HUDEP-2 (cell line): ENCODE data around the gene LRRK2.

ENCODE experiments used
- DNase-seq, 76 experiments: peaks; one replicate each; lab custom pipeline; 2025; ENCODE audit not compliant: unreplicated experiment in 76 of 76; lab: John Stamatoyannopoulos, UW

The LRRK2 gene

DNA sequence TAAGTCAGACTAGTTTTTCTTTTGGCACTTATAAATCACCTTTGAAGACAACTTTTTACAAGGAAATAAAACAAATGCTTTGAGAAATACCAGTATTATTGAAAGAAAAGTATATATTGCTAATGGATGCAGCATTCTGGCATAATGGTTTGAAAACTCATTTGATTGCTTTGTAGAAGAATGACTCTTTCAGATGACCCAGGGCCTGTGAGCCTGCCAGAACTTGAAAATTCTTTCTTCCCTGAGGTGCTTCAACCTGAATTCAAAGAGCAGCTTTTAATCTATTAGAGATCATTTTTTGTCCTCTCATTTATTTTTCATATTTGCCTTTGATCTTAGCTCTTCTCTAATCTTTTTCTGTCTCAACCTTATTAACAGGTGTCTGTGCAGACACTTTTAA lies 87.4 kb downstream of the LRRK2 start:
- DNase-seq, result no peak

DNA sequence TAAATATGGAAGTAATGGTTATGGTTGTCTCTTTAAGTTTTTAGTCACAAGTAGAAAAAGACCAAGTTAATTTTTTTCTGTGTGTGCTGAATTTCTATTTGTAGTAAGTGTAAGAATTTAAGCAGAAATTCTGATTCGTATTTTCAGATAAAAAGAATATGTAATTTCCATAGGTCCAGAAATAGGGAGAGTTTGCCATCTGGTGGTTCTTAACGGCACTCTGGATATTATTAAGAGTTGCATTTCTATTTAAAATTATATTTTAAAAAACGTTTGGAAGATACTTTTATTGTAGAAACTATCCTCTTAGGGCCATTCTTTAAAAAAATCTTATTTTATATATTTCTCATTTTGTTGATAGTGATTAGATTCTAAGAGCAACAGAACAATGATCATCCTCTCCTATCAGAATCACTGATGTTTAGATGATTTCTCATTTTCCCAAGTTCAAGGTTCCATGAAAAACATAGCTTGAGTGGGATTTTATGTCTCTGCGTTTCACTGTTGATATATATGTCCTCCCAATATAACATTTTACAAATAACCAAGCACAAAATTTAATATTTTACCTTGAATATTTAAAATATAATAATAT lies 88.3 kb downstream of the LRRK2 start:
- DNase-seq, result no peak

DNA sequence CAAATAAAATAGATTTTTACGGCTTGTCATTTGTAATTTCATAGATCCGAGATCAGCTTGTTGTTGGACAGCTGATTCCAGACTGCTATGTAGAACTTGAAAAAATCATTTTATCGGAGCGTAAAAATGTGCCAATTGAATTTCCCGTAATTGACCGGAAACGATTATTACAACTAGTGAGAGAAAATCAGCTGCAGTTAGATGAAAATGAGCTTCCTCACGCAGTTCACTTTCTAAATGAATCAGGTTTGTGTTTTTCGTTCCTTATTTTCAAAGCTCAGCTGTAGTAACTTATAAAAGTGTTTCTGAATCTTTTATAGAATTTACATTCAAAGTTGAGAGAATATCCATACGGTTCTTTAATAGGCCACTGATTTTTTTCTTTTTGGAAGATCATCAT lies 89.1 kb downstream of the LRRK2 start:
- no peak for DNase-seq

DNA sequence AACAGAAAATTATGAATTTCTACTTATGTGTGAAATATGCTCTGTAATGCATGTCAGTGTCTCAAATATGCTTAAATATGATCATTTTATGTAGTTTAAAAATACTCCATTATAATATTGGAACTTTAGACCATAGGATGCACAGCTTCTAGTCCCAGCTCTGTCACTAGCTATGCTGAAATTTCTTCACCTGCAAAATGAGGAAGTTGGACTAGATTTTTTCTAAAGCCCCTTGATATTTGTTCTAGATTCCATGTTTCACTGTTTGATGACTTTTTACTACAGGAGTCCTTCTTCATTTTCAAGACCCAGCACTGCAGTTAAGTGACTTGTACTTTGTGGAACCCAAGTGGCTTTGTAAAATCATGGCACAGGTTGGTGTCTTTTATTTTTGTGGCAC lies 90.1 kb downstream of the LRRK2 start:
- DNase-seq, result no peak

DNA sequence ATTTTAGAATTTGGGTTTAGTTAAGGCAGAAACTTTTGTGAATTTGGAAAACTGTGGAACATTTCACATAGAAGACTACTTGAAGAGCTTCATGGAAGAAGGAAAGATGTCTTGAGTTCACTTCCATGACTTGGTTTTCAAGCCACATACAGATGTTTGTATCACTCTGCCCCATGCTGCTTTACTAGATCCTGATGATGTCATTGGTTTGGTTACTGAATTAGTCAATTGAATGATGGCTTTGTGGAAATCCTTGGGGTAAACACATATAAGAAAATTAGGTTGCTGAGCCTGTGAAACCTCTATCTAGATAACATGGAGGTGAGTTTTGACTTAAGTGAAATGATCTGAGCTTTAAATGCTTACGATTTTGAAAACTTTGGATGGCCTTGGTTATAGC lies 90.6 kb downstream of the LRRK2 start:
- DNase-seq, result no peak

DNA sequence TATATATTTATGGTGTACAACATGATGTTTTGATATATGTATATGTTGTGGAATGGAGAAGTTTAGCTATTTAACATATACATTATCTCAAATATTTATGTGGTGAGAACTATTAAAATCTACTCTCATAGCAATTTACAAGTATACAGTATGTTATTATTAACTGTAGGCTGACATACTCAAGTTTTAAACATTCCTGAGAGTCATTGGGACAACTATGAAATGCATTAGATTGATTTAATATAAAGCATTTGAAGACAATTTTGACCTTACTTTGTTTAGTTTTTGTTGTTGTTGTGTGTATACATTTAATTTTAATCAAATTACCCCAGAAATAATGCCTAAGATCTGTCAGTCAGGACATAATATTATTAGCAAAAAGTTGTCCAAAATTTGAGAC lies 99.5 kb downstream of the LRRK2 start:
- DNase-seq, result no peak

DNA sequence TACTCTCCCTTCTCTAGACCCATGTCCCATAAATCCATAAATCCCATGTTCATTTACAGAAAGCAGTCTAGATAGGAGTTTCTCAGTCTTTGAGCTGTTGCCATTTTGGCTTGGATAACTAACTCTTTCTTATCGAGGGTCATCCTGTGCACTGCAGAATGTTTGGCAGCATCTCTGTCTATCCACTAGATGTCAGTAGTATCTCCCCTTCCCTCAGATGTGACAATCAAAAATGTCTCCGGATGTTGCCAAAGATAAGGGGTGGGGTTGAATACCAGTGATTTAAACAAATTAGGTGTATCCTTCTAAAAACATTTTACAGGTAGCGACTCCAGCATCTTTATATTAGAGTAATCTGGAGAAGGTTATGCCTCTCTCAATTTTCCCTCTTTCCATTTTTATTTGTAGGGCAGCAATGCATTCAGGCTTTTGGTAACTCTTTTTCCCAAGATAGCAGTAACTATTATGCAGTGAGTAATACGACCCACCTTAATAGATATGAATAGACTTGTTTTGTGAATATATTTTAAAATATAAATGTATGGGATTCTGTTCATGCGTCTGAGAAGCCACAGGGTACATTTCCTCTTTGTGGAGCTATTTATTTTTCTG lies 100.7 kb downstream of the LRRK2 start:
- peak in 19 of 76 experiments; percentile 0 to 57 (median 12) for DNase-seq

DNA sequence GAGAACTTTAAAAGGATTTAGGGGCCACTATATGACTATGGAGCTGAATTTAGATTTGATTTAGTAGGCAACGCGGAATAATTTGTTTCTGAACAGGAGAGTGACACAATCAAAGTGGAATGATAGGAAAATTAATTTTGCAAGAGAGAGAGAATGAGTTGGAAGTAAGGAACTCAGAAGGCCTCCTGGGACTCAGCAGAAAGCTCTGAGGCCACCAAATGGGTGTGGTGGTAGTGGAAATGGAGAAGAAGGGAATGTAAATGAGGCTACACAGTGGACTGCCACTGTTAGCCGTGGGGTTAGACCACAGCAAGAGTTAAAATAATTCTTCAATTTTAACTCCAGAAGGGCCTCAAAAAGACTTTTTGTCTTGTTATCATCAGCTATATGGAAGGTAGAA lies 102.7 kb downstream of the LRRK2 start:
- DNase-seq, result no peak

DNA sequence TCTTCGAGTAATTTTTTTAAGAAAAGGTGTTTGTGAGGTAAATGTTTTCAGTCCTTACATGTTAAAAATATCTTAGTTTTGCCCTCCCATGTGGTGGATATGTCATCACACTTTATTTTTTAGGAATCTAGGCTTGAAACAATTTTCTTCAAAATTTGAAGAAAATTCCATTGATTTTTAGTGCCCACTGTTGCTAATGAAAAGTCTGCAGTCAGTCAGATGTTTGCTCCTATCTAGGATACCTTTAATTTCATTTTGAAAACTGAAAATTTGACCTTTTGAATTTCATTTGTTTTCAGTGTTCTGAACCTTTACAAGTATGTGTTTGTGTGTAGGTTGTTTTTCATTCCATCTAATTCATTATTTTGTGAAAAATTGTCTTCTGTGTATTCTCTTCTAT lies 105.4 kb downstream of the LRRK2 start:
- DNase-seq, result no peak

DNA sequence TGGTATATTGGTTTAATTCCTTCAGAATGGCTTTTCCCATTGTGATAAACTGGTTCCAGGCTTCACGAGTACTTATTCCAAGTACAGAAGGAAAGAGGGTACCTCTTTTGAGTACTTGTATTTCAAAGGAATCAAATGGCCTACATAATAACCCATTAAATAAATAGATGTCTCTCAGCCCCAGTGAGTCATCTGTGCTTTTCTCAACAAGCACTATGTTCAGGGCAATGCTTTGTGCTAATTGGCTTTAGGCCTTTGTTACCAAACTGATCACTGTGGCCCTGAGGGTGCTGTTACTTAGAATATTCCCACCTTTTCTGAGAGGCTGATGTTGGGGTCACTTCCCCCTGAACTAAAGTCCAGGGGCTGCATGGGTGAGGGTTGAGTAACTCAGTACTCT lies 107.1 kb downstream of the LRRK2 start:
- no peak for DNase-seq

DNA sequence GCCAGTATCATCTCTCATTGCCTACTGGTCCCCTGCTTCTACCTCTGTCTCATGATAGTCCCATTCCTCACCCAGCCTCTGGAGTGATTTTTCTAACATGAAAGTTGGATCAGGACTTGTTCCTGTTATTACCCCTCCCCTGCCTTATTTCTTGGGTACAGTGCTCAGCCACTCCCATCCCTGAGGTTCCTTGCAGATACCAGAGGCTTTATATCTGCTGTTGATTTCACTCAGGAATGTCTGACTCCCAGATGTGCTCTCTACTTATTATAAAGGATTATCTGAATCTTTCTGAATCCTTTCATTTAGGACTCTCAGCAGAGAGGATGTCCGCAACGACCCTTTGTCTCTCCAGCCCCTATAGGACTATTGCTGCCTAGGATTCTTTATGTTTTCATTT lies 111.2 kb downstream of the LRRK2 start:
- no peak for DNase-seq

DNA sequence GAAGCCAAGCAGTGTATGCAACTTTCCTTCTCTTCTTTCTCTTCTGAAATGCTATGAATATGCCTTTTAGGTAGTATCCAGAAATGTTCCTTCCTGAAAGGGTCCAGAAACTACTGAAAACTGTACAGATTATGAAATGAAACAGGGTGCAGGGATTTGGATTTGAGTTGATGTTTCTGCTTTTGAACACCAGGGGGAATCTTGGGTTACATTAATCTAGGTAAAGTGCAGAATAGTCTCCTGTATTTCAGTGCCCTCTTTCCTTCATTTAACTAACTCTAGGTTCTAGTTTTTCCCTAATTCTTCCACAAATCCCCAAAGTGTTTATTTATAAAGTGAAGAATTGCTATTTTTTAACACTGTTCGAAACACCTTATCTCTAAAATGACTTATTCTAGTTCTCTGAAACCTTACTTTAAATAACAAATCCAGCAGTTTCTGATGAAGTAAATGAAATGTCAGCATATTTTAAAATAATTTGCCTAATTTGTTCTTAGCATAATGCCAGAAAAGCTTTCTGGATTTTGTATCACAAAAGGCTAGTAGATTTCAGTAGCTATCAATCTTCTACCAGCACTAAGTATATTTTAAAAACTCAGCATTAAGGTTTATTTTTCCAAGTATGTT lies 111.9 kb downstream of the LRRK2 start:
- DNase-seq, result peak in 1 of 76 experiments; percentile 4

DNA sequence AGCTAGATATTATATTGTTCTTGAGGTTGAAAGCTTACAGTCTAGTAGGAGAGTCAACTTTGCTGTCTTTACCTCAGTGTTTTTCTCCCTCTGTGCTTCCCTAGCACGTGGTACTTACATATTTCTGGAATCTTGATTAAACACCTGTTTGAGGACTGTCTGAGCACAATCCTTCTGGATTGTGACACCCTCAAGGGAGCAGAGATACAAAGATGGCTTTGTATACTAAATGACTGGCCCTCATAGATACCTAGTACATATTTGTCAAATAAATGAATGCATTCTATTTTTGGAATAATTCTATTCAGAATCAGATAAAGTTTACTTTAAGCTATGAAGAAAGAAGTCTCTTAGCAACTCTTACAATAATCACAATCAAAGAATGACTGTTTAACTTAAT lies 113.3 kb downstream of the LRRK2 start:
- no peak for DNase-seq

DNA sequence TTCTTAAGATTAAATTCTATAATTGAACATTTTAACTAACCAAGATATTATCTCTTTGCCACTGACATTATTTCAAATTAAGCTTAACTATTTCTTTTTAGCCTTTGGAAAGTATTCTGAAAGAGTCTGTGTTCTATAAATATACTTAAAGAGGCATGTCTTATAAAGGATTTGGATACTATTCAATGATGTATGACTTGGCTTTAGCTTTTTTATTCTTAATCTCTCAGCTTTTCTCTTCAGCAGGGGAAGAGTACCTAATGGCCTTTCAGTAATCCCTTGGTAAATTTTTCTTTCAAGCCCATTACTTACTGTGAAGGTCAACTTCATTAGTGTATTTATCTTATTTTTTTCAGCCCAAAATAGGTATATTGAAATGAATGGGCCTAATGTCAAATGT lies 113.8 kb downstream of the LRRK2 start:
- DNase-seq, result no peak

DNA sequence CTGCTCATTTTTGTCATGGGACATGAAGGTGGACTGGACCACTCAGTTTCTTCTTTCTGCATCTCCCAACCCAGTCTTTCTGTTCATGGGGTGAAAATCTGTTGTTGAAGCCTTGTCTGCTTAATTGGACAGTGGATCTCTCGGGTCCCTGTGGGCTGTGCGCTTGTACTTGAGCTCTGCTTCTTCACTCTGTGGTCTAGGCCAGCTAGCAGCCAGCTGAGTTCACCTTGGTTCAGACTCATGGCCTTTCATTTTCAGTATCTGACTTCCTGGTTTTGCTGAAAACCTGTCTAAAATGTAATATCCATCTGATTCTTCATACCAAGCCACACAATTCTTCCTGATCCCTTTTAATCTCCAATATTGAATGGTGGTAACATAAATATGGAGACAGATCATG lies 117.2 kb downstream of the LRRK2 start:
- no peak for DNase-seq

DNA sequence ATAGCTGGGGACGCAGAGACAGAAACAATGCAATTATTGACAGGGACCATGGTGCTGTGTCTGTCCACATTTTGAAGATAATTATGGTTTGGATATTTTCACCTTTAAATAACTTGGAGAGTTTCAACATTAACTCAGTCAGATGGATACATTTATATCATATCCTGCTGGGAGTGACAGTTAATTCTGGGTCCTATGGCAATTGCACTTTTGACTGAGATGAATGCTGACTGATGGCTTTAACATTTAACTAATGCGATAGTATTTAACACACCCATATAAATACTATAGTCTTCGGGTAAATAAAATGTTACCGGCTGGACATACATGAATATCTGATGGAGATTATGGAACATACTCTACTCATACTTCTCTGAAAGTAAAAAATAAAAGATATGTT lies 118.3 kb downstream of the LRRK2 start:
- DNase-seq, result no peak

DNA sequence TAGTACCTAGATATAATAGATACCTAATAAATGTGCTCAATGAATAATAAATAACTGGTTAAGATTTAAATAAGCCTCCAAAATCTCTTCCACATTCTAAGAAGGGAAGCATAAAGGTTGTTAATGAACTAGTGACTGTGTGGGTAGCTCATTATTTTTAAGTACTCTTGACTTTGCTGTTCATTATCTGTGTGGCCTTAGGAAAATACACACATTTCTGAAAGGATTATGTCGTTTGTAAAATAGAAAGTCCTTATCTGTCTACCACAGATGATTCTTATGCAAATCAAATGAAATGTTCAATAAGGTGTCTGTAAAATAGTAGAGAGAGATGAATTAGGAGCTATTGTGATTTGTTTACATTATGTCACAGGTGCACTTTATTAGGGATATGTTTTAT lies 119.5 kb downstream of the LRRK2 start:
- no peak for DNase-seq

DNA sequence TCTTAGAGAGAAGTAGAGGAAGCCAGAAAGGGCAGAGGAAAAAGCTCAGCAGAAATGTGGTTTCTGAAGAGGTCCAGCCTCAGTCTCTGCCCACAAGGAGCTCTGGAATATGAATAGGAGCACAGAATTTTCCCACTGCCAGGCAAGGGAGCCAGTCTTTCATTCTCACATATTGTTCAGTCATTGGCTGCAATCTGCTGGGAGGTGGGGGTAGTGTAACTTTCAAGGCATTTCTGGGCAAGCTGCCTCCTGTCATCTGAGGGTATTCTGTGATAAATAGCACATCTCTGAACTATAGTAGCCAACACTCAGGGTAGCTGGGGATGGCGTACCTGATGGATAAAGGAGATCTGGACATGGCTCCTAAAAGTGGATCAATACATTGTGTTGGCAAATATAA lies 127.2 kb downstream of the LRRK2 start:
- no peak for DNase-seq

DNA sequence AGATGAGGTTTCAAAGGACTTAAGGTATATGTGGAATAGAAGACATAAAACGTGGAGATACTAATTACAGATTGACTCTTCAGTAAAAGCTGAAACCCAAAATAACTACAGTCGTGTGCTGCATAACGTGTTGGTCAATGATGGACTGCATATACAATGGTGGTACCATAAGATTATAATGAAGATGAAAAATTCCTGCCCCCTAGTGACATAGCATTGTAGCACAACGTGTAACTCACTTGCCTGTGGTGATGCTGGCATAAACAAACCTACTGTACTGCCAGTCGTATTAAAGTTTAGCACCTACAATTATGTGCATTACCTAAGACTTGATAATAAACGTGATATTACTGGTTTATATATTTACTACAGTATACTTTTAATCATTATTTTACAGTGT lies 150.3 kb downstream of the LRRK2 start:
- peak in 3 of 76 experiments; percentile 1 to 8 (median 4) for DNase-seq

DNA sequence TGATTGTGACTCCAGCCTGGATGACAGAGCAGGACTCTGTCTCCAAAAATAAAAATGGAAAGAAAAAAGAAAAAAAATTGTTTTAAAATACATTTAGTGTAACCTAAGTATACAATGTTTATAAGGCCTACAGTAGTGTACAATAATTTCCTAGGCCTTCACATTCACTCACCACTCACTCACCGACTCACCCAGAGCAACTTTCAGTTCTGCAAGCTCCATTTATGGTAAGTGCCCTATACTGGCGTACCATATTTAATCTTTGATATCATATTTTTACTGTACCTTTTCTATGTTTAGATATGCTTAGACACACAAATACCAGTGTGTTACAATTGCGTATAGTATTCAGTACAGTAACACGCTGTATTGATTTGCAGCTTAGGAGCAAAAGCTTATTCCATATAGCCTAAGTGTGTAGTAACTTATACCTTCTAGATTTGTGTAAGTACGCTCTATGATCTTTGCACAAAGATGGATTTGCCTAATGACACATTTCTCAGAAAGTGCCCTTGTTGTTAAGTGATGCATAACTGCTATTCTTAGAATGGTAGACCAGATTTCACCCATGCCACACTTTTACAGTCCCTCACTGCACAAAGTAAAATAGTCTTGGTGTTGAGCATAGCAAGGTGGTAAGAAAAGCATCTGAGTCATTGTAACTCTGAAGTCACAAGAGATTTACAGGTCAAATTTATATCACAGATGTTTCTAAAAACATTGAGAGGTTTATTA lies 151.9 kb downstream of the LRRK2 start:
- DNase-seq, result no peak

DNA sequence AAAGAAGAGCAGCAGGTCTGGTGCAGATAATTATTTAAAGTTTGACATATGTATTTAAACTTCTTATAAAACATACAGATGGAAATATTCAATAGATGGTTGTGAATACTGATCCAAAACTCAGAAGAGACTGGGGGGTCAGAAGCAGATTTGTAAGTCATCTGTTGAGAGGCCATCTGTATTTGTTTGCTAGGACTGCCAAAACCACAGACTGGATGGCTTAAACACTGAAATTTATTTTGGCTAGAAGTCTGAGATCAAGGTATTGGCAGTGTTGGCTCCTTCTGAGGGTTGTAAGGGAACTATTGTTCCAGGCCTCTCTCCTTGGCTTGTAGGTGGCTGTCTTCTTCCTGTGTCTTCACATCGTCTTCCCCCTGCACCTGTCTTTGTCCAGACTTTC lies 153.9 kb downstream of the LRRK2 start:
- DNase-seq, result no peak

DNA sequence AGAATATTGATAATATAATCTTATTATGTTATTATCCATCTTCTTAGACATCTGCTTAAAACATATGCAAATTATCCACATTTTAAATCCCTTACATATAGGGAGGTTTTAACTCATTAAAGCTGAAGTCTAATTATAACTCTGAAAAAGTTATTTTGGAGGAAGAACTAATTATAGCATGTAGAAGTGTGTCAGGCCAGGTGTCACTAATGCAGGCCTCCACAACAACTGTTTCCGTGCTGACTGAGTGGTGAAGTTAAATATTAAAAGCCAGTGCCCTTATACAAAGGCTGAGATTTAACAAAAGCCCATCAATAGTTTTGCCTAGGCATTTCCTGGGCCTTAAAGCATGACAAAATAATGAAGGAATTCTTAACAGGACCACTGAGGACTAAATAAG lies 157.4 kb downstream of the LRRK2 start:
- no peak for DNase-seq
